ENCODE results near the gene HABP4. TPM values are rescaled to one million over a fixed set of nuclear protein-coding genes. Genes with fewer than 3 reads are reported as not detected.

Gene HABP4
- total and polyA plus RNA-seq, 10 of the 15 experiments (the other 5 are each of a cell fraction or from before 2014, with no cell fraction given) = 1.6 to 15.4 (median 11.6) TPM

DNA sequence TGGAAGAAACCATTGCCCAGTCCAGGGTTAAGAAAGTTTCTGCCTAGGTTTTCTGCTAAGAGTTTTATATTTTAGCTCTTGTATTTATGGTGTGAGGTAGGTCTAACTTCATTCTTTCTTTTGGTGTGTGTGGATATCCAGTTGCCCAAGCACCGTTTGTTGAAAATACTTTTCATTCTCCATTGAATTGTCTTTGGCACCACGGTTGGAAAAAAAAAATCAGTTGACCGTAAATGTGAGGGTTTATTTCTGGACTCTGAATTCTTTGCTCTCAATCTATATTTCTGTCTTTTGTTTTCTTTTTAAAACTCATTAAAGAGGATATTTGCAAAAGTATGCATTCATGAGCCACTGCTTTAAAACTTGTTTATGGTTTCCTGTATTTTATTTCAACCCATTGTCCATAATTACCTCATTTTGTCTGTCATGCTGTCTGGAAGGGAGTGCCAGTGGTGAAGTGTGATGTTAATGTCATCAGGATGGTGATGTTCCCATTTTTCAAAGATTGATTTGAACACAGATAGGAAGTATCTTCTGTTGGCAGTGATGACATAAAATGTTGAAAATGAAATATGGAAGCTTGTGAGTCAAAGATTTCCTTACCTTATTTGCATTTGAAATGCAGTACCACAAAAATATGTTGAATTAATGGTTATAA lies 33.9 kb downstream of the HABP4 start:
- Histone ChIP-seq H3K27me3 (replicated peaks in 1 of 2; ENCODE audit: control insufficient read depth in 2 of 2, insufficient read depth in 2 of 2, low read length in 1 of 2) (no peaks in the 10 kb centered on the region), H3K27ac (ENCODE audit: control insufficient read depth, insufficient read depth) (no peak overlapping the region), H3K4me3 (no peak overlapping the region), H2AFZ (ENCODE audit: control insufficient read depth, low read depth, low read length) (no peak overlapping the region), H3K9ac (ENCODE audit: control insufficient read depth, insufficient read depth, low read length) (no peak overlapping the region), H3K4me1 (ENCODE audit: control insufficient read depth, insufficient read depth, low read length) (peaks cover 26% of the 10 kb centered on the region), H3K79me2 (ENCODE audit: control insufficient read depth, insufficient read depth, low read length) (no peaks in the 10 kb centered on the region), H4K20me1 (ENCODE audit: control insufficient read depth, insufficient read depth) (no peaks in the 10 kb centered on the region), H3K4me2 (ENCODE audit: control insufficient read depth, insufficient read depth) (peak overlapping the region; percentile 30; the same call in 1 of the 2 replicates), H3K9me3 (replicated peaks; ENCODE audit: control insufficient read depth, insufficient read depth, low read length) (no peaks in the 10 kb centered on the region), H3K36me3 (ENCODE audit: control insufficient read depth in 2 of 2, insufficient read depth in 2 of 2, low read length in 1 of 2) (no peaks in the 10 kb centered on the region)
- intact Hi-C loops (cut with micrococcal nuclease; ENCODE audit: unreplicated experiment) = loop anchor here (2.0 kb wide), 1 partner anchor 83 kb away; no protein-coding TSS in a partner anchor
- in situ Hi-C loops (cut with MboI) = no loop called here
- BruUV-seq (replicated peaks) = no TSS peak
- DNase-seq (ENCODE audit: low read depth, low spot score) (no peak), FAIRE-seq (no peak), ATAC-seq (no peak)
- 65% methylated on average over 3 of the region's 3 CpGs for WGBS (ENCODE audit: insufficient coverage, insufficient replicate concordance, low lambda C conversion rate, missing lambda C conversion rate)
- TF ChIP-seq KAT2A (conservative IDR thresholded peaks at IDR 0.05; ENCODE audit: control insufficient read depth, low read depth, low read length) = no peak
- no peak for TF ChIP-seq MTA3 (IDR thresholded peaks at IDR 0.05; ENCODE audit: borderline replicate concordance, low read length)
- TF ChIP-seq MYB (IDR thresholded peaks at IDR 0.05; ENCODE audit: borderline replicate concordance, low read depth, low read length) = no peak
- no peak for TF ChIP-seq BRCA1 (IDR thresholded peaks at IDR 0.05; ENCODE audit: low read depth, low read length)
- no peak for TF ChIP-seq E2F4 (IDR thresholded peaks at IDR 0.05; ENCODE audit: low read depth, low read length)
- no peak for TF ChIP-seq LARP7 (IDR thresholded peaks at IDR 0.05)
- TF ChIP-seq PAX8 (IDR thresholded peaks at IDR 0.05) = no peak
- TF ChIP-seq EP300 (IDR thresholded peaks at IDR 0.05; ENCODE audit: borderline replicate concordance in 1 of 2, control insufficient read depth in 1 of 2, low read depth in 2 of 2, low read length in 2 of 2) = no peak
- TF ChIP-seq, protein P1, sequence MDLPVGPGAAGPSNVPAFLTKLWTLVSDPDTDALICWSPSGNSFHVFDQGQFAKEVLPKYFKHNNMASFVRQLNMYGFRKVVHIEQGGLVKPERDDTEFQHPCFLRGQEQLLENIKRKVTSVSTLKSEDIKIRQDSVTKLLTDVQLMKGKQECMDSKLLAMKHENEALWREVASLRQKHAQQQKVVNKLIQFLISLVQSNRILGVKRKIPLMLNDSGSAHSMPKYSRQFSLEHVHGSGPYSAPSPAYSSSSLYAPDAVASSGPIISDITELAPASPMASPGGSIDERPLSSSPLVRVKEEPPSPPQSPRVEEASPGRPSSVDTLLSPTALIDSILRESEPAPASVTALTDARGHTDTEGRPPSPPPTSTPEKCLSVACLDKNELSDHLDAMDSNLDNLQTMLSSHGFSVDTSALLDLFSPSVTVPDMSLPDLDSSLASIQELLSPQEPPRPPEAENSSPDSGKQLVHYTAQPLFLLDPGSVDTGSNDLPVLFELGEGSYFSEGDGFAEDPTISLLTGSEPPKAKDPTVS (IDR thresholded peaks at IDR 0.05; ENCODE audit: low read depth, low read length) = no peak
- no peak for TF ChIP-seq ZNF592 (IDR thresholded peaks at IDR 0.05)
- TF ChIP-seq MEF2A (IDR thresholded peaks at IDR 0.05; ENCODE audit: insufficient read depth, low read depth, low read length) = no peak
- no peak for TF ChIP-seq CBX5 (IDR thresholded peaks at IDR 0.05; ENCODE audit: low read depth)
- no peak for TF ChIP-seq STAT3 (IDR thresholded peaks at IDR 0.05; ENCODE audit: low read depth, low read length)
- TF ChIP-seq RUNX3 (IDR thresholded peaks at IDR 0.05; ENCODE audit: low read length) = no peak
- TF ChIP-seq TAF1 (IDR thresholded peaks at IDR 0.05; ENCODE audit: borderline replicate concordance, low read depth, low read length) = no peak
- no peak for TF ChIP-seq BHLHE40 (IDR thresholded peaks at IDR 0.05; ENCODE audit: borderline replicate concordance in 1 of 2, low read depth in 2 of 2, low read length in 1 of 2)
- SMC1A ChIA-PET (ENCODE audit: uncharacterized antibody, unreplicated experiment) = interaction anchor here (1.9 kb wide), 1 partner anchor 26 kb away, joined by 5 read pairs; no protein-coding TSS in a partner anchor
- RAD21 ChIA-PET (ENCODE audit: unreplicated experiment) = no interaction called here
- POLR2A ChIA-PET = interaction anchor here (0.5 to 1.4 kb wide), 2 partner anchors 34 to 46 kb away, joined by 3 read pairs; partner anchors contain the start of gene HABP4
- CTCF ChIA-PET = interaction anchor here (2.2 kb wide), 1 partner anchor 82 kb away, joined by 4 read pairs; no protein-coding TSS in a partner anchor

Measured in GM12878 (cell line).